ENCODE measurements around the gene OS9. TPM values are rescaled to one million over a fixed set of nuclear protein-coding genes. Genes with fewer than 3 reads are reported as not detected.

The OS9 gene
- total and polyA plus RNA-seq, 2 of the 4 experiments (the other 2 are of a cell fraction), result 159 to 272 TPM

- TF ChIP-seq MXI1 (IDR thresholded peaks at IDR 0.05; ENCODE audit: borderline replicate concordance, low read depth, low read length), result no peak
Measured at GRCh38 chr12:57724936-57725740, 31.2 kb downstream of the OS9 start (continued).

- H3K27me3 ChIP-seq (ENCODE audit: control insufficient read depth, insufficient read depth, low read length), result peaks cover 3% of the 10 kb centered on the region; the same call in 1 of the 2 replicates
- H3K9ac ChIP-seq (ENCODE audit: low read depth, low read length), result peak overlapping the region; percentile 25; the same call in 1 of the 2 replicates
- peak overlapping the region; percentile 99 for H2AK9ac ChIP-seq (replicated peaks; ENCODE audit: low read depth, low read length, poor library complexity)
- peak overlapping the region; percentile 70 for H3K4me3 ChIP-seq (ENCODE audit: insufficient read depth, low read depth, low read length)
- peaks cover 0 to 17% of the 10 kb centered on the region in 2 experiments; a peak in 1 of 4 replicates for H3K79me1 ChIP-seq (ENCODE audit: low read depth in 1 of 2, low read length in 2 of 2)
- ChIA-PET CTCF (interaction anchor here (1.1 to 1.2 kb wide), 3 partner anchors 11 to 32 kb away, joined by 3 to 4 read pairs (median 3); partner anchors contain the start of gene OS9), POLR2A (ENCODE audit: unreplicated experiment) (interaction anchor here (1.2 kb wide), 1 partner anchor 19 kb away, joined by 5 read pairs; the partner anchor contains the start of gene TSPAN31)
- H3K9me3 ChIP-seq (ENCODE audit: control insufficient read depth, insufficient read depth, low read length), result no peaks in the 10 kb centered on the region
- peak overlapping the region; percentile 93; the same call in 1 of the 2 replicates for H3K56ac ChIP-seq (ENCODE audit: extremely low read depth, insufficient read depth, low read length)
- H3K14ac ChIP-seq (replicated peaks; ENCODE audit: low read depth, low read length), result peak overlapping the region; percentile 72; the same call in 1 of the 2 replicates
- H2BK5ac ChIP-seq (ENCODE audit: low read depth, low read length, poor library complexity, severe bottlenecking), result no peak overlapping the region
- H3K23ac ChIP-seq (ENCODE audit: low read depth, low read length), result peak overlapping the region; percentile 74; the same call in 1 of the 2 replicates
- no TSS peak for BruUV-seq (replicated peaks)
- H2BK15ac ChIP-seq (ENCODE audit: low read depth, low read length), result no peak overlapping the region
- H3K36me3 ChIP-seq (ENCODE audit: control insufficient read depth, insufficient read depth, low read length), result peaks cover 11% of the 10 kb centered on the region; the same call in 1 of the 2 replicates
- H3K18ac ChIP-seq (ENCODE audit: low read depth, low read length), result no peak overlapping the region
- in situ Hi-C loops (cut with MboI; ENCODE audit: low sequenced_read_pairs) (no loop called here), intact Hi-C loops (cut with micrococcal nuclease) (no loop called here), dilution Hi-C loops (cut with HindIII; ENCODE audit: low sequenced_read_pairs, unreplicated experiment) (no loop called here)
- H3K4me2 ChIP-seq (ENCODE audit: low read depth, low read length), result peak overlapping the region; percentile 79
- peak overlapping the region; percentile 100 for H2AFZ ChIP-seq (replicated peaks; ENCODE audit: low read length, poor library complexity)
- peak overlapping the region; percentile 44; the same call in 1 of the 2 replicates for H2BK120ac ChIP-seq (ENCODE audit: low read depth, low read length)
- H3K27ac ChIP-seq (ENCODE audit: insufficient read depth, low read length), result peak overlapping the region; percentile 4; the same call in 1 of the 2 replicates
- peak overlapping the region; percentile 79 to 96; a peak in 3 of 4 replicates for H4K8ac ChIP-seq (ENCODE audit: low read depth in 2 of 2, low read length in 2 of 2)
- peaks cover 6% of the 10 kb centered on the region; the same call in 1 of the 2 replicates for H3K9me1 ChIP-seq (ENCODE audit: insufficient read depth, low read length)
- peak overlapping the region; percentile 86 for H3K4ac ChIP-seq (ENCODE audit: low read depth, low read length)
- H4K20me1 ChIP-seq (ENCODE audit: insufficient read depth, low read length), result peaks cover 9% of the 10 kb centered on the region; the same call in 1 of the 2 replicates
- peak overlapping the region; percentile 20; the same call in 1 of the 2 replicates for H2AK5ac ChIP-seq (ENCODE audit: low read depth, low read length)
- no peak overlapping the region for H2BK20ac ChIP-seq (ENCODE audit: low read depth, low read length)
- ATAC-seq (ENCODE audit: low read depth), result no peak
- H4K91ac ChIP-seq (ENCODE audit: insufficient read depth, low read depth, low read length), result peak overlapping the region; percentile 32; the same call in 1 of the 2 replicates
- peak overlapping the region; percentile 62 for H4K5ac ChIP-seq (ENCODE audit: low read depth, low read length)
- no CpG with 5 or more reads among the region's 10 CpGs for WGBS, 2 experiments (ENCODE audit: extremely low coverage in 2 of 2, insufficient read length in 1 of 2)
- TF ChIP-seq USF2 (IDR thresholded peaks at IDR 0.05; ENCODE audit: low read depth, low read length) (no peak), MAZ (IDR thresholded peaks at IDR 0.05; ENCODE audit: borderline replicate concordance, low read depth, low read length) (no peak), CEBPB (IDR thresholded peaks at IDR 0.05; ENCODE audit: low read depth, low read length) (no peak)
- DNase-seq, result no peak
- 0 out of 2 replicates have a peak, but pooled peaks cover 4% of the 10 kb centered on the region for H3K4me1 ChIP-seq (ENCODE audit: control insufficient read depth, insufficient read depth, low read length)
Measured at GRCh38 chr12:57725851-57726150, 31.9 kb downstream of the OS9 start.

All from IMR-90 (cell line).